SK-N-SH treated with all-trans-retinoic acid at 6 μM for 48 hours (cell line): ENCODE measurements around the gene ATP5PD.

Experiments used
- ARNTL ChIP-seq: fragments of 450-650 bp; formaldehyde crosslinking; IDR thresholded peaks from 2 replicates; pipeline ENCODE4 v1.5.0; 2020; ENCODE audit warnings: low read depth, mild to moderate bottlenecking, moderate library complexity, borderline replicate concordance
- ZC3H10 ChIP-seq: fragments of 250-450 bp; sonication (Bioruptor Pico); IDR thresholded peaks from 2 replicates; pipeline ENCODE4 v1.5.1; 2021; ENCODE audit warnings: mild to moderate bottlenecking, moderate library complexity
- ZNF8 ChIP-seq: fragments of 450-650 bp; formaldehyde crosslinking; IDR thresholded peaks from 2 replicates; pipeline ENCODE4 v1.5.0; 2020; ENCODE audit warnings: mild to moderate bottlenecking, moderate library complexity
- TF ChIP-seq, protein P1 (sequence below): fragments of 250-450 bp; sonication (Bioruptor Pico); IDR thresholded peaks from 2 replicates; pipeline ENCODE4 v1.8.0; 2021; ENCODE audit warnings: low read depth, mild to moderate bottlenecking, moderate library complexity, borderline replicate concordance
- TF ChIP-seq, protein P2 (sequence below): fragments of 250-450 bp; sonication (Bioruptor Pico); IDR thresholded peaks from 2 replicates; pipeline ENCODE4 v1.5.1; 2021; ENCODE audit warnings: mild to moderate bottlenecking, moderate library complexity
- TF ChIP-seq, protein P3 (sequence below): fragments of 250-450 bp; sonication (Bioruptor Pico); IDR thresholded peaks from 2 replicates; pipeline ENCODE4 v1.8.0; 2020; ENCODE audit warnings: mild to moderate bottlenecking, moderate library complexity, borderline replicate concordance

DNA sequence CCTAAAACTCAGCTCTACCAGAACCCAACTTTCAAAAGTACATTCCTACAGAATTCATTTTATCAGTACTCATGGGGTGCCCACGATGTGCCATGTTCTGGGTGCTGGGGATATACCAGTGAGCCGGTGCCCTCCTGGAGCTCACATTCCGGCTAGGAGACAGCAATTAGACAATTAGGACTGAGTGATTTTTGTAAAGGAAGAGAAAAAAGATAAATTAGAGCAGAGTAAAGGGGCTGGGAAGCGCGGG is 34.7 kb downstream of the ATP5PD start:
- TF ChIP-seq ARNTL (CRISPR knock-in tag) (no peak), ZC3H10 (no peak), ZNF8 (CRISPR knock-in tag) (no peak)
- TF ChIP-seq, protein P1, sequence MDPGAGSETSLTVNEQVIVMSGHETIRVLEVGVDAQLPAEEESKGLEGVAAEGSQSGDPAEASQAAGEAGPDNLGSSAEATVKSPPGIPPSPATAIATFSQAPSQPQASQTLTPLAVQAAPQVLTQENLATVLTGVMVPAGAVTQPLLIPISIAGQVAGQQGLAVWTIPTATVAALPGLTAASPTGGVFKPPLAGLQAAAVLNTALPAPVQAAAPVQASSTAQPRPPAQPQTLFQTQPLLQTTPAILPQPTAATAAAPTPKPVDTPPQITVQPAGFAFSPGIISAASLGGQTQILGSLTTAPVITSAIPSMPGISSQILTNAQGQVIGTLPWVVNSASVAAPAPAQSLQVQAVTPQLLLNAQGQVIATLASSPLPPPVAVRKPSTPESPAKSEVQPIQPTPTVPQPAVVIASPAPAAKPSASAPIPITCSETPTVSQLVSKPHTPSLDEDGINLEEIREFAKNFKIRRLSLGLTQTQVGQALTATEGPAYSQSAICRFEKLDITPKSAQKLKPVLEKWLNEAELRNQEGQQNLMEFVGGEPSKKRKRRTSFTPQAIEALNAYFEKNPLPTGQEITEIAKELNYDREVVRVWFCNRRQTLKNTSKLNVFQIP (CRISPR knock-in tag): no peak
- TF ChIP-seq, protein P2, sequence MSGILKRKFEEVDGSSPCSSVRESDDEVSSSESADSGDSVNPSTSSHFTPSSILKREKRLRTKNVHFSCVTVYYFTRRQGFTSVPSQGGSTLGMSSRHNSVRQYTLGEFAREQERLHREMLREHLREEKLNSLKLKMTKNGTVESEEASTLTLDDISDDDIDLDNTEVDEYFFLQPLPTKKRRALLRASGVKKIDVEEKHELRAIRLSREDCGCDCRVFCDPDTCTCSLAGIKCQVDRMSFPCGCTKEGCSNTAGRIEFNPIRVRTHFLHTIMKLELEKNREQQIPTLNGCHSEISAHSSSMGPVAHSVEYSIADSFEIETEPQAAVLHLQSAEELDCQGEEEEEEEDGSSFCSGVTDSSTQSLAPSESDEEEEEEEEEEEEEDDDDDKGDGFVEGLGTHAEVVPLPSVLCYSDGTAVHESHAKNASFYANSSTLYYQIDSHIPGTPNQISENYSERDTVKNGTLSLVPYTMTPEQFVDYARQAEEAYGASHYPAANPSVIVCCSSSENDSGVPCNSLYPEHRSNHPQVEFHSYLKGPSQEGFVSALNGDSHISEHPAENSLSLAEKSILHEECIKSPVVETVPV (CRISPR knock-in tag): no peak
- TF ChIP-seq, protein P3, sequence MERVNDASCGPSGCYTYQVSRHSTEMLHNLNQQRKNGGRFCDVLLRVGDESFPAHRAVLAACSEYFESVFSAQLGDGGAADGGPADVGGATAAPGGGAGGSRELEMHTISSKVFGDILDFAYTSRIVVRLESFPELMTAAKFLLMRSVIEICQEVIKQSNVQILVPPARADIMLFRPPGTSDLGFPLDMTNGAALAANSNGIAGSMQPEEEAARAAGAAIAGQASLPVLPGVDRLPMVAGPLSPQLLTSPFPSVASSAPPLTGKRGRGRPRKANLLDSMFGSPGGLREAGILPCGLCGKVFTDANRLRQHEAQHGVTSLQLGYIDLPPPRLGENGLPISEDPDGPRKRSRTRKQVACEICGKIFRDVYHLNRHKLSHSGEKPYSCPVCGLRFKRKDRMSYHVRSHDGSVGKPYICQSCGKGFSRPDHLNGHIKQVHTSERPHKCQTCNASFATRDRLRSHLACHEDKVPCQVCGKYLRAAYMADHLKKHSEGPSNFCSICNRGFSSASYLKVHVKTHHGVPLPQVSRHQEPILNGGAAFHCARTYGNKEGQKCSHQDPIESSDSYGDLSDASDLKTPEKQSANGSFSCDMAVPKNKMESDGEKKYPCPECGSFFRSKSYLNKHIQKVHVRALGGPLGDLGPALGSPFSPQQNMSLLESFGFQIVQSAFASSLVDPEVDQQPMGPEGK (CRISPR knock-in tag): no peak
